Superior temporal gyrus (tissue), 1 donor: ENCODE measurements around the gene WDFY1.
A peak's percentile ranks its signal among the peaks of the same experiment; 100 is the strongest.

Source experiments
- DNase-seq: peaks from one replicate; pipeline ENCODE4 v3.0.0-alpha.2; 2016; ENCODE audit errors: extremely low spot score

The WDFY1 gene

DNA sequence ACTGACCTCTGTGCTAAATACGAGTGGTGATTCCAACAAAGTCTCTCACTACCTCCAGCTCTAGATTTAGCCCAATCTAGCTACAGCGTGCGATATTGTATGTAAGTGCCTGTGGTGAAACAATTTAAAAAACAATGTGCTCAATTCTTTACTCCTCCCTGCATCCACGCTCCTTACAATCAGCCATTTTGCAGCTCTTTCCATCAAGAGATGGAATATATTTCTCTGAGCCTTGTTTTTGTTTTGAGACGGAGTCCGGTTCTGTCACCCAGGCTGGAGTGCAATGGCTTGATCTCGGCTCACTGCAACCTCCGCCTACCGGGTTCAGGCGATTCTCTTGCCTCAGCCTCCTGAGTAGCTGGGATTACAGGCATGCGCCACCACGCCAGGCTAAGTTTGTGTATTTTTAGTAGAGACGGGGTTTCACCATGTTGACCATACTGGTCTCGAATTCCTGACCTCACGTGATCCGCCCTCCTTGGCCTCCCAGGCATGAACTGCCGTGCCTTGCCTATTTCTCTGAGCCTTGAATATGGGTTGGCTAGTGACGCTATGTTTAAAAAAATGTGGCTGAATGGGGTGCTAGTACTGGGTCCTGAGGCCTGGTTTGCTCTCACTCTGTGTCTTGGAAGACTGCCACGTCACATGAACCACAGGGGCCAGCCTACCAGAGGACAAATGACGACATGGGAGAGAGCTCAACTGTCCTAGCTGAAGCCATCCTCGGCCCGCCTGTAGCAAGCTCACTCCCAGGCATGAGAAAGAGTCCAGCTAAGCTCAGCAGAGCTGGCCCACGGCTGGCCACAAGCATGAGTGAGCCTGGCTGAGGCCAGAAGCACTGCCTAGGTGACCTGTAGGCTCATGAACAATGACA is 14.8 kb downstream of the WDFY1 start:
- peak; percentile 90 for DNase-seq

DNA sequence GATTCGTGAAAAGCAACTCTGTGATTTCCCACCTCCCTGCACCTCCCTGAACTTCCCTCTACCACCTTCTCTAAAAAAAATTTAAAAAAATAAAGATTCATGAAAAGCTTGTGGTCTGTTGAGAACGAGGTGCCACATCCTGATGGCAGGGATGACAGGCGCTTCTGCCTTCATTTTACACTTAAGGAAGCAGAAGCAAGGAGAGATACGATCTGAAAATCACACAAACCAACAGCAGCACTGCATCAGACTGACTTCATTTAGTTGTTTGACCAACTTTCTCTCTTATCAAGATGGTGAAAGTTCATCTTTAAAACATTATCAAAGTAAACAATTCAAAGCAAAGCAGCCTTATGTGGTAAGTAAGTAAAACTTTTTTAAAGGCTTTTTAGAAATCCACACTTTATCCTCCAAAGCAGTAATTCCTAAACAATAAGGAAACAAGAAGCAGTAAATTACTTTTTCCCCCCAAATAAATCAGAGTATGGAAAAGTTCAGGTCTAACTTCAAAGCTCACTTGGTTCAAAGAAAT is 15.5 kb downstream of the WDFY1 start:
- no peak for DNase-seq

DNA sequence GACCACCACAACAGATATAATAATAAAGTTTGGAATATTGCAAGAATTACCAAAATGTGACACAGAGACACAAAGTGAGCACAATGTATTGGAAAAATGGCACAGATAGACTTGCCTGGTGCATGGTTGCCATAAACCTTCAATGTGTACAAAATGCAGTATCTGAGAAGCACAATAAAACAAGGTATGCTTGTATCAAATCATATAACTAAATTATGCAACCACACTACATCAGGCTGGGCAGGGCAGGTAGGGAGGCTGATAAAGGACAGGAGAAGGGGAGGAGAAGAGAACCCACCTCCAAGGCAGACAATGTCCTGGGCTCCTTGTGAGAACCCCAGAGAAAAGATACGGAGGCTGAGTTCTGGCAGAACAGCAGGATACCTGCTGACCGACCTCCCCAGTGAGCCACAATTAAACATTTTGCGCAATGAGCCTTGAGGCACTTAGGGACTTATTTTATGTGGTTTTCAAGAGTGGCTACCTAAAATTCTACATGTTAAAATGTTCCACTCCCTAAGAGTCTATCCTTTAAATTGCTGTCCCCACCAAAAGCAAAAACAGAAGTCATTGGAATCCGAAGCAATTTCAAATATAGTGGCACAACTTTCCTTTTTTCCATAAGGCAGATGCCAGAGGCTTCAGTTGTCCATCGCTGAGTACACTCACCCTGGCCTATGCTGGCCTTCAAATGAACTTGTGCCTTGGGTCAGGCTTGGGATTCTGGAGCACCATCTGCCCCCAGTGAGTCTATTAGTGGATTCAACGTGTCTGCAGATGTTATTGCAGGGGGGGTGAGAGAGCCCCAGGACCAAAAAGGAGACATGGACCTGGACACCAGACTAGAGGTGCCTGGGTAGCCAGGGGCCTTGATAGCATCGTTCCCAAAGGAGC is 16.8 kb downstream of the WDFY1 start:
- DNase-seq = no peak

DNA sequence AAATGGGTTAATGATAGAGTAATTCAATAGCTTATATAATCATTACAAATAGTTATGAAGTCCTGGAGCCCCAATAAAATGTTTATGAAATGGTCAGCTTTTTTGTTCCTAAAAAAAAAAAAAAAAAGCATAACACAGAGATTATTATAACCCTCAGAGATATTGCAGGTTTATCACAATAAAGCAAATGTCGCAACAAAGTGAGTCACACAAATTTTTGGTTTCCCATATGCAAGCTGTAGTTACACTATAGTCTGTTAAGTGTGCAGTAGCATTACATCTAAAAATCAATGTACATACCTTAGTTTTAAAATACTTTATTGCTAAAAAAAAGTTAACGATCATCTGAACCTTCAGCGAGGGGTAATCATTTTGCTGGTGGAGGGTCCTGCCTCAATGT is 20.0 kb downstream of the WDFY1 start:
- no peak for DNase-seq

DNA sequence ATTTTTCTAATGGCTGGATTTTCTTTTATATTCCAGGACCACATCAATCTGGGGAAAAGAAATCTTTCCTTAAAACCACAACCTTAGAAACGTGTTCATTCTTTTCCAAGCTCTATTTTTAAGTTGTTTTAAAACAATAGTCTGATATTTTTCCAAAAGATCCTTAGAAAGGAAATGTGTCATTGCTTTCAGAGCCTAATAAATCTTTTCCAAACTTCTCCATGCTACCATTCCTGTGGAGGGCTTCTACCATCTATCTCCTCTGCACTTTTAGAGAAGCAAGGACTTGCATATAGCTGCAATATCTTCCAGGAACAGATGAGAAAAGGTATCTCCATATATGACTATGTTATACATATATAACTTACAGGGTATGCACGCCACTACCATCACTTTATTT is 21.2 kb downstream of the WDFY1 start:
- DNase-seq = no peak

DNA sequence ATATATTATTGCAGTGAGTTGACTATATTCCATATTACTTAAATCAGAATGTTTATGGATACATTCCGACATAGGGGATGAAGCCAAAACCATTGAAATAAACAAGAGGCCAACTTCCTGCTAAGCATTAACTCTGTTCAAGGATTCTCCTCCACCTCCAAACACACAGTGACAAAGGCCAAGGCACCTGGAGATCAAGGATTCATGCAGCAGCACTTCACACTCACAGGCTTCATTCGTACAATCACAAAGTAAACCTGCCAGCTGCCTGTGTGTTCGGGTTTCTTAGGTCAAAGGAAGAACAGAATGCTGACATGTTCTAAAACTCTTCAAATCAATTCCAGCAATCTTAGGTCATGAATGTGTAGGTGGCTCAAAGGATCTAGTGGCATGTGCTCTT is 22.8 kb downstream of the WDFY1 start:
- DNase-seq = no peak

DNA sequence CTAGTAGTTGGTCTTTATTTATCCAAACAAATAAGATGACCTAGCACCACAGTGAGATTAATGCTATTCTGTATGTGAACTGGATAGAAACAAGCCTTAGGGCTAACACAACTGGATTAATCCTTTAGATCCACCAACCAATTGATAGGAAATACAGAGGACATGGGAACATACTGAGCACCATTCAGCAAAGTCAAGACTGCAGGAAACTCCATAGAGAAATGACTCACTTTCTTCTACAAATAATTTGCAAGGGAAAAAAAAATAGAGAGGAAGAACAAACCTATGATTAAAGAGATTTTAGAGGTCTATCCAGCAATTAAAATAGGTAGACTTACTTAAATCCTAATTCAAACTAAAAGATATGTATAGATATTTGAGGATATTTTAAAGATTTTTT is 23.9 kb downstream of the WDFY1 start:
- no peak for DNase-seq

DNA sequence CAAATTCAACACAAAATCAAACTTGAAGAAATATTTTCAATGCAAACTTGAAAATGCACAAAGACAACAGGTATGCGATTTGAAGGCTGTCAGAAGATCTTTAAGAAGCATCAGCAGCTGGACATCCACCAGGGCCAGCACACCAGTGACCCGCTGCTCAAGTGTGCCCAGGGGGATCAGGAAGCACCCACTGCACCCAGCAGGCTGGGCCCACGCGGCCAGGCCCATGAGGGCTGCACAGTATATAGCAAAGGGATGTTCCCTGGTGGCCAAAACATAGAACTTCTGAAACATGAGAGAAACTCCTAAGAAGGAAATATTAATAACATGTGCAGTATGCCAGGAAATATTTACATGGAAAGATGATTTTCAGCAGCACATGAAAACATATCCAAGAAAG is 25.0 kb downstream of the WDFY1 start:
- DNase-seq = no peak

DNA sequence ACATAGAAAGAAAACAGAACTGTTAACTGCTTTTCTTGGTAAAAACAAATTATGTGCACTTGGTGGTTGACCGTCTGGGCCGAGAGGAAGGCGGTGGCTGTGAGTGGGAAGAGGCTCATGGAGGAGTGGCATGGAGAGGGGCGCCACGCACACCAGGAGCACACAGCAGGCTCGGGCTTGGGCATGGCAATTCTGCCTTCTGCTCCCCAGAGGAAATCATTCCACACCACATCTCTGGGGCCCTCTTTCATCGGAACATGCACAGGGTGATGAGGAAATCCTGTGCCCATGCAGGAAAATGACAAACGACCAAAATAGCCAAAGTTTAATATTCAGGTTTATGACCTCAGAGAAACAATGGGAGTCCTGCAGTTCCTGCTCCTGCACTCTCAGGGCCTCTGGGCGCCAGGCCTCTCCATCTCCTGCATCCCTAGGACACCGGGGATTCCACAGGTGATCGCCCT is 26.4 kb downstream of the WDFY1 start:
- no peak for DNase-seq

DNA sequence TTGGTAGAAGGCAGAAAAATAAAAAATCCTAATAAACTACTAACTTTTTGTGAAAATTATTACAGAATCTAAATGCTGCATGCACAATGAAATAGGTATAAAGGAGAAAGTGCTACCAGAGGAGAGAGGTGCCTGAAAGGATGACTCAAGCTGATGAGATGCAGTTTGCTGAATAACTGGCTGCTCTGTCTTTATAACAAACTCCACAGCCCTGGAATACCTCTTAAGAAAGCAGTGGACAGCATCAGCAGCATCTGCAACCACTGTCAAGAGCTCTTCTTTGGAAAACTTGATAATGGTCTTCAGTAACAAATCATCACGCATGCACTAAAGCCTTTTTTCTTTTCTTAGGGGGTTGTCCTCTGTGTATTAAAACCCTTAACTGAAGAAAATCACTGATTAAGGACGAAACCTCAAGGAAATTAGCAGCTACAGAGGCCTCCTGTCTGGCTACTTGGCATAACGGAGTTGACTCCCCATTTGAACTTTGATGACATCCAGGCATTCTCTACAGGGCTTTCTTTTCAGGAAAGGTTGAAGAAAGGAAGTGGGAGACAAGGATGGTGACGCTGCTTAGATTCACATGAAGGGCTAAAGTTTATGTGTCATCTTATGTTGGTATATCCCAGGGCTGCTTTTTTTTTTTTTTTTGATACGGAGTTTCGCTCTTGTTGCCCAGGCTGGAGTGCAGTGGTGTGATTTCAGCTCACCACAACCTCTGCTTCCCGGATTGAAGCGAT is 28.8 kb downstream of the WDFY1 start:
- no peak for DNase-seq

DNA sequence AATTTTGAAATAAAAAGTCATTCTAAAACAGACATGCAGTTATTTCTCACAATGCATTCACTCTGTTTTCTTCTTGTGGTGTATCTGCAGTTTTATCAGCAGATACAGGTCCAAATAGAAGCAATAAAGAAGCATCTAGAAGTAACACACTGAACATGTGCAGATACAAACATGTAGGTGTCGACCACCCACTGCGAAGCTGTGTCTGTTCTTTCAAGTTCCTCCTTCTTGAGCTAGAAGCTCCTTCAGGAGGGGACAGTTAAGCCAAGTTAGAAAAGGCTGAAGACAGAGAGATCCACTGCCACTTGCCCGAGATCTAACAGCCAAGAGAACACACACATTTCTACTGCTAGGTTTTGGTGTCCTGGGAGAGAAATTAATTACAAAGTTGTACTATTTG is 30.1 kb downstream of the WDFY1 start:
- no peak for DNase-seq

DNA sequence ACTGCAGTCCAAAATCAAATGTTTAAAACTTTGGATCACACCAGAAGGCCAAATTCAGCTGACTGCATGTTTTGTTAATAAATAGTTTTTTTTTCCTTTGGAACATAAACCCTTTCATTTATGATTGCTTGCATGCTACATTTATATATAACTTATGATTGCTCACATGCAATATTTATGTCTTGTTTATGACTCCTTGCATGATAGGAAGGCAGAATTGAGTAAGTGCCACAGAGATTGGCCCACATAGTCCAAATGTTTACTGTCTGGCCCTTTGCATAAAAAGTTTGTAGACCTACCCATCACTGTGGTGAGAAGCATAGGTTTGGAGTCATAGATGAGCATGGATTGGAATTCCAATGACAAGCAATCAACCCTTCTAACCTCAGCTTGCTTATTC is 30.8 kb downstream of the WDFY1 start:
- DNase-seq = no peak

DNA sequence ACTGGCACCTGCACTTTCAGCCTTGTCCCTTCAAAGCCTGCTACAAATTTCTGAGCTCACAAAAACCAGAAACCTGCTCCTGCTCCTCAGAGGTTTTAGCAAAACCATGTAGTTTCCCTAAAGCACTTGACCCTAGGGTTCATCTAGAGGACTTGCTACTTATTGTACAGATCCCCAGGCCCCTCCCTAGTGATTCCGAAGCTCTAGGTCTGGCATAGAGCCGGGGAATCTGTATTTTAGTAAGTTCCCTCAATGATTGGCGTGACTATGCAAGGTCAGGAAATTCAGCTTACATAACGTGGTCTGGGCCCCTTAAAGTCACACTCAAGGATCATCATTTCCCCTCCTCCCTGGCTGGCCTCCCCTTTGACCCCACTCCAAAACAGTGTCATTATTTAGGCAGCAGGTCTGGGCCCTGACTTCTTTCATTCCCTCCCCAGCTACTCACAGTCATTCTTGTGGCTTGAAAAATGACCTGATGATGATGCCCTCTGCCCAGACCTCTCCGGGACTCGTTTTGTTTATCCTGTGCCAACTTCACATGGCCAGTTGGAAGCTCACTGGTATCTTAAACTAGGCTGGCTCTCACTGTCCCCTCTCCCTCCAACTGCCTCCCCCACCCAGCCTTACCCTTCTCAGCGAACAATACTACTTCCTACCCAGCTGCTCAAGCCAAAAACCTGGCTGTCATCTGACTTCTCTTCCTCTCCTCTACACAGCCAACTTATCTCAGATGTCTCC is 36.0 kb downstream of the WDFY1 start:
- DNase-seq = no peak

DNA sequence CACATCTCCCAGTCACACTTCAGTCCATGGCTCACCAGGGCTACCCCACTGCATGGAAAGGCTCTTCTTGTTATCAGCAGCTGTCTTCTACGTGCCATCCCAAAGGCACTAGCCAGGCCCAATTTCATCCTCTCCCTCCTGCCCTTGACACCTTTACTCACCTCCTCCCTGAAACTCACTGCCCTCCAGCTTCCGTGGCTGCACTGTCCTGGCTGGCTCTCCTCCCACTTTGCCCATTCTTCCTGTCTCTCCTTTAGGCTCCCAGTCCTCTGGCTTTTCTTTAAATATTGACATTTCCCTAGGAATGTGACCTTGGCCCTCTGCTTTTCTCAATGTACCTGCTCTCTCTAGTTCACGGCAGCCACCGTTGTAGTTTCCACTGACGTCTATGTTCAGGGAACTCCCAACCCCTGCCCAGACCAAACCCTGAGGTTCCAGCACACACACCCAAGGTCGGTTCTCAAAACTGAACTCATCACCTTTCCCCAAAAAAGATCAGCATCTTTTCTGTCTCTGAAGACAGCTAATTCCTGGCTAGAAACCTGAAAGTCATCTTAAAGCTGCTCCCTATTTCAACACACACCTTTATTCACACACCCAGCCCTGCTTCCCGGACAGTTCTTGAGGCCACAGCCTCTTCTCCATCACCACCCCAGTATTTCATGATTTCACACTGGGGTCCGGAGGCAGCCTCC is 36.7 kb downstream of the WDFY1 start:
- DNase-seq = no peak

DNA sequence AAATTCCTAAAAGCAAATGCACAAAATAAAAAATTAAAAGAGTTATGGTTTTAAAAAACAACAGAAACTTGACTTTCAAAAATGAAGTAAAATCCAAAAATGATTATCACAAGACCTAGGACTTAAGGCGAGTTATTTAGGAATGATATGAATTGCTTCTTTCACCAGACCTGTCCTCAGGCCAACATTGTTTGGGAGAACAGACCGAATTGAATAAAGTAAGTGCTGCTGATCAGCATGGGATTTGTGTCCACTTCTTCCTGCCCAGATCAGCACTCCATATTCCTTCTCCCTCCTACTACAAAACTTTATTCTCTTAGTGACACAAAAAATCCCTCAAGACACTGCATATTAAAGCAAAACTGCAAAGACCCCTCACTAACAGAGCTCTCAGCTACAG is 39.1 kb downstream of the WDFY1 start:
- DNase-seq = no peak

DNA sequence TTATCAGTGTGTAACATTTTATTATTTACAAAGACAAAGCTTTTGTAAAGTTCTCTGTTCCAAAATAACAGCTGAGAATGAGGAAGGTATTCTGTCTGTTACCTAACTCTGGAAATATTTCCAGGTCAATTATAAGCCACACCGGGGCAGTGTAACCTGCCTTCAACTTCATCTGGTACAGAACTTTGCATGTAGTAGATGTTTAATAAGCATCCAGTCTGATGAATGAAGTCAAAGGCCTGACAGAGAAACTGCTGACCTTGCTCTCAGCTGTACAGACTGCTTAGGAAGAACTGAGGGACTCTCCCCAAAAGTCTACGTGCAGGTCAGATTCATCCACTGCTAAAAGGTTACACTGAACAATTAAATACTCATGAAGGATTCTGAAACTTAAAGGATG is 43.3 kb downstream of the WDFY1 start:
- no peak for DNase-seq

DNA sequence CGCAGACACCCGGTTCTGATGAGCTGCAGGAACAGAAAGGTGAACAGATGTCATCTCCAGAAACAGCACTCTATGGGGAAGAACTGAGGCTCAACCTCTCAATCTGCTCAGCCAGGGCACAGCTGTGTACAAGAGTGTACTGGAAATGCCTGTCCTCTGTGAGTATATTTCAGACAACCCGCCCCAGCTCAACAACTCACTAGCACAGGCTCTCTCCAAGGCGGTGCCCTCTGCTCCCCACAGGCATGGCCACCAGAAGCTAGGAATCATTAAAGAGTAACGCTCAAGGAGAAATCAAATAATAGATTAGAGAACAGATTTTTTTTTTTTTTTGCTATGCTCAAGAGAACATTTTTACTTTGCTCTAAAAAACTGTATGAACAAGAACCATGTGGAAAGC is 43.8 kb downstream of the WDFY1 start:
- no peak for DNase-seq

DNA sequence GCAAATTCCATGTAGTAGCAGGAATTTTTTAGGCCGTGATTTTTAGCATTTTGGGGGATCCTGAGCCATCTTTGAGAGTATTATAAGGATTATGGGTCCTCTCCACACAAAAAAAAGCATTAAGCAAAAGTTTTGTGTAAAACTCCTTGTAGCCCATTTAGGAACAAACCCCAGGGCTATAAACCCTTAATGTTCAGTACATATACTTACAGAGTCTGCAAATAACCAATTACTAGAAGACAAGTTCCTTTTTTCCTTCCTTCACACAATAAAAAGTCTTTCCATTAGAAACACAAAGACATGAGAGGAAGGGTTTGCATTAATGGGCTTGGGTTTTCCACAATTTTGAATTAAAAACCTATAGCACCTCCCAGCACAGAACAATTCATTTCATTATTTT is 44.6 kb downstream of the WDFY1 start:
- no peak for DNase-seq

DNA sequence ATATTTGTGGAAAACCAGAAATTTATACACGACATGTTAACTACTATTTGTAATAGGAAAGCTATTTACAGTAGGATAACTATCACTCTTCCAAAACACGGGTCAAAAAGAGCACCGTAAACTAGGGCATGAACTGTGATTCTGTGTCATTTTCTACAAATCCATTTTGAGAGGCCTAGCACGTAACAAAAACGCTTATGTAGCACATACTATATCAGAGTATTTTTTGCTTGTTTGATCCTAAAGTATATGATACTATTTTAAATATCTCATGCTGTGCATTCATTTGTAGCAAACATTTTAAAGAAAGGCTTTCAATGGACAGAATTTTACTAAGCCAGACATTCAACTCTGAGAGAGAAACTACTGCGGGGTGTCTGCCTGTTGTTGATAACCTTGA is 45.1 kb downstream of the WDFY1 start:
- no peak for DNase-seq

DNA sequence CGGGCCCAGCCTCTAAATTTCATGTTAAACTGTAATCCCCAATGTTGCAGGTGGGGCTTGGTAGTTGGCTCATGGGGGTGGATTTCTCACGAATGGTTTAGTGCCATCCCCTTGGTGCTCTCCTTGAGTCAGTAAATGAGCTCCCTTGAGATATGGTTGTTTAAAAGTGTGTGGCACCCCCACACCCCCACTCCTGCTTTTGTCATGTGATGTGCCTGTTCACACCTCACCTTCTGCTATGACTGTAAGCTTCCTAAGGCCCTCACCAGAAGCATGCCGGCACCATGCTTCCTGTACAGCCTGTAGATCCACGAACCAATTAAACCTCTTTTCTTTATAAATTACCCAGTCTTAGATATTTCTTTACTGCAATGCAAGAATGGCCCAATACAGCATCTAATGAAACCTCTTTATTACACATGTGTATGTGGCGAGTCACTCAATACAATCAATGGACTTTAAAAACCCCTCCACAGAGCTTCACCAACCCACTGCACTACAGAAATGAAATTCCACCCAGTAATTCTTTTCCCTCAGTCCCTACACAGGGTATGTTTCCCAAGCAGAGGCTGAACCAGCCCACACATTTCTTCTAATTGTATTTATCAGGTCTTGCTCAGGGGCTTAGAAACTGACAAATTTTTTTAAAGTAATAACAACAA is 47.3 kb downstream of the WDFY1 start:
- DNase-seq = no peak
